Lower leg skin (tissue), 3 donors: ENCODE results near the gene PCP4.

ENCODE experiments used
- POLR2A ChIP-seq, 2 donors: fragments of 450-650 bp; IDR thresholded peaks; one replicate each; pipeline ENCODE4 v1.6.1; 2016 to 2017; ENCODE audit warnings: antibody characterized with exemption in 2 of 2, mild to moderate bottlenecking in 1 of 2, moderate library complexity in 1 of 2
- TF ChIP-seq, protein P1 (sequence below), 3 donors: fragments of 450-650 bp; IDR thresholded peaks; one replicate each; pipeline ENCODE4 v1.5.1; 2016; ENCODE audit warnings: antibody characterized with exemption in 3 of 3, mild to moderate bottlenecking in 3 of 3, moderate library complexity in 2 of 3

DNA sequence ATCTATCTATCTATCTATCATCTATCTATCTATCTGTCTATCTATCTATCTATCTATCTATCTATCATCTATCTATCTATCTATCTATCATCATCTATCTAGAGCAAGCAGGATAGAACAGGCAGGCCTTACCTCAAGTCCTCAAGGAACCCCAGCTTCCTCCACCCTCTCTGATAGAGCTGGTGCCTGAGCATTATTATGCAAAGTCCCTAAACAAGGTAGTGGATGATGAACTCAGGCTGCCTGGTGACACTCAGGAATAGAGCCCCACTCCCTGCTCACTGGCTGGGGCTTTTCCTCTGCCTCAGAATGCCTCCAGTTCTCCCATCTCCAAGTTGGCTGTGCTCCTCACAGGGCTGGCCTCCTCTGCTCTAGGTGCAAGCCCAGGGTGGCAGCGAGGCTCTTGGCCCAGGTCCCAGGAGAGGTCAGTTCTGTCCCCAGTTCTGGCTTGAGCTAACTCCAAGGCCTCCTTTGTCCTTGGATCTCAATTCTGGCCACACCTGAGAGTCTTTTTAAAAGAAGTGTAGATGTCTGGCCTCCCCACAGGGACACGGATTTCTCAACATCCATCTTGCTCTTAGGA, 60.2 kb downstream of the PCP4 start:
- TF ChIP-seq, protein P1, sequence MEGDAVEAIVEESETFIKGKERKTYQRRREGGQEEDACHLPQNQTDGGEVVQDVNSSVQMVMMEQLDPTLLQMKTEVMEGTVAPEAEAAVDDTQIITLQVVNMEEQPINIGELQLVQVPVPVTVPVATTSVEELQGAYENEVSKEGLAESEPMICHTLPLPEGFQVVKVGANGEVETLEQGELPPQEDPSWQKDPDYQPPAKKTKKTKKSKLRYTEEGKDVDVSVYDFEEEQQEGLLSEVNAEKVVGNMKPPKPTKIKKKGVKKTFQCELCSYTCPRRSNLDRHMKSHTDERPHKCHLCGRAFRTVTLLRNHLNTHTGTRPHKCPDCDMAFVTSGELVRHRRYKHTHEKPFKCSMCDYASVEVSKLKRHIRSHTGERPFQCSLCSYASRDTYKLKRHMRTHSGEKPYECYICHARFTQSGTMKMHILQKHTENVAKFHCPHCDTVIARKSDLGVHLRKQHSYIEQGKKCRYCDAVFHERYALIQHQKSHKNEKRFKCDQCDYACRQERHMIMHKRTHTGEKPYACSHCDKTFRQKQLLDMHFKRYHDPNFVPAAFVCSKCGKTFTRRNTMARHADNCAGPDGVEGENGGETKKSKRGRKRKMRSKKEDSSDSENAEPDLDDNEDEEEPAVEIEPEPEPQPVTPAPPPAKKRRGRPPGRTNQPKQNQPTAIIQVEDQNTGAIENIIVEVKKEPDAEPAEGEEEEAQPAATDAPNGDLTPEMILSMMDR (IDR thresholded peaks at IDR 0.05), result no peak
- TF ChIP-seq POLR2A (IDR thresholded peaks at IDR 0.05), result no peak
